Bronchial epithelial cell (primary cell): ENCODE results near the gene CR1L. TPM values are rescaled to one million over a fixed set of nuclear protein-coding genes. Genes with fewer than 3 reads are reported as not detected.
A peak's percentile ranks its signal among the peaks of the same experiment; 100 is the strongest.
"Not testable (repeated sequence)": the region's sequence is repeated elsewhere in the genome, so short reads cannot be mapped to it uniquely, and the experiment has no call there.

Experiments used
- DNase-seq: peaks from one replicate; pipeline ENCODE4 v3.0.0-alpha.2; 2010; ENCODE audit warnings: low read depth
- FAIRE-seq: peaks from 2 replicates; lab custom pipeline; 2011; peaks lifted over from hg19 to GRCh38; lab: Jason Lieb, UNC
- H3K27me3 ChIP-seq: 2 replicates; pipeline ENCODE4 v1.5.1; 2011; ENCODE audit warnings: low read length; ENCODE audit not compliant: control insufficient read depth, insufficient read depth
- H3K36me3 ChIP-seq: 2 replicates; pipeline ENCODE4 v1.5.1; 2011; ENCODE audit warnings: low read length; ENCODE audit not compliant: control insufficient read depth, insufficient read depth
- H3K4me3 ChIP-seq: 2 replicates; pipeline ENCODE4 v1.5.1; 2011; ENCODE audit warnings: mild to moderate bottlenecking, low read depth, low read length, control low read depth
- total RNA-seq: library from RNA; depleted of rRNA; stranded (reverse); fragments of >200 nt; gene quantifications from 2 replicates; pipeline ENCODE4 v1.2.1, GENCODE V29; 2014
- TF ChIP-seq, protein P1 (sequence below): IDR thresholded peaks from 2 replicates; pipeline ENCODE4 v1.5.1; 2011; ENCODE audit warnings: mild to moderate bottlenecking, moderate library complexity, low read length, control low read depth, inconsistent platforms; ENCODE audit not compliant: insufficient read depth, severe bottlenecking

Gene CR1L
- total RNA-seq, 1 donor from 2014 or later = not detected

GRCh38 chr1:207658904-207659485 is 14.1 kb downstream of the CR1L start:
- no peak for FAIRE-seq
- TF ChIP-seq, protein P1, sequence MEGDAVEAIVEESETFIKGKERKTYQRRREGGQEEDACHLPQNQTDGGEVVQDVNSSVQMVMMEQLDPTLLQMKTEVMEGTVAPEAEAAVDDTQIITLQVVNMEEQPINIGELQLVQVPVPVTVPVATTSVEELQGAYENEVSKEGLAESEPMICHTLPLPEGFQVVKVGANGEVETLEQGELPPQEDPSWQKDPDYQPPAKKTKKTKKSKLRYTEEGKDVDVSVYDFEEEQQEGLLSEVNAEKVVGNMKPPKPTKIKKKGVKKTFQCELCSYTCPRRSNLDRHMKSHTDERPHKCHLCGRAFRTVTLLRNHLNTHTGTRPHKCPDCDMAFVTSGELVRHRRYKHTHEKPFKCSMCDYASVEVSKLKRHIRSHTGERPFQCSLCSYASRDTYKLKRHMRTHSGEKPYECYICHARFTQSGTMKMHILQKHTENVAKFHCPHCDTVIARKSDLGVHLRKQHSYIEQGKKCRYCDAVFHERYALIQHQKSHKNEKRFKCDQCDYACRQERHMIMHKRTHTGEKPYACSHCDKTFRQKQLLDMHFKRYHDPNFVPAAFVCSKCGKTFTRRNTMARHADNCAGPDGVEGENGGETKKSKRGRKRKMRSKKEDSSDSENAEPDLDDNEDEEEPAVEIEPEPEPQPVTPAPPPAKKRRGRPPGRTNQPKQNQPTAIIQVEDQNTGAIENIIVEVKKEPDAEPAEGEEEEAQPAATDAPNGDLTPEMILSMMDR = no peak
- Histone ChIP-seq H3K27me3 (no peaks in the 10 kb centered on the region), H3K36me3 (no peaks in the 10 kb centered on the region), H3K4me3 (no peak overlapping the region)
- no peak for DNase-seq

GRCh38 chr1:207659545-207660153 is 14.7 kb downstream of the CR1L start:
- H3K36me3 ChIP-seq = no peaks in the 10 kb centered on the region
- DNase-seq (peak; percentile 54), FAIRE-seq (no peak)
- TF ChIP-seq, protein P1 = no peak
- no peaks in the 10 kb centered on the region for H3K27me3 ChIP-seq
- H3K4me3 ChIP-seq = no peak overlapping the region

- H3K27me3 ChIP-seq, H3K4me3 ChIP-seq, H3K36me3 ChIP-seq, FAIRE-seq, DNase-seq: not testable (repeated sequence)
Measured at GRCh38 chr1:207661420-207661819, 16.5 kb downstream of the CR1L start.

GRCh38 chr1:207666342-207666741 is 21.4 kb downstream of the CR1L start:
- FAIRE-seq (no peak), DNase-seq (no peak)
- H3K36me3 ChIP-seq = no peaks in the 10 kb centered on the region
- no peak overlapping the region for H3K4me3 ChIP-seq
- peaks cover 17% of the 10 kb centered on the region for H3K27me3 ChIP-seq
- TF ChIP-seq, protein P1 = no peak

GRCh38 chr1:207669528-207670009 is 24.6 kb downstream of the CR1L start:
- Histone ChIP-seq H3K4me3 (no peak overlapping the region), H3K36me3 (no peaks in the 10 kb centered on the region), H3K27me3 (peaks cover 17% of the 10 kb centered on the region)
- TF ChIP-seq, protein P1 = no peak
- DNase-seq = no peak
- no peak for FAIRE-seq

DNA sequence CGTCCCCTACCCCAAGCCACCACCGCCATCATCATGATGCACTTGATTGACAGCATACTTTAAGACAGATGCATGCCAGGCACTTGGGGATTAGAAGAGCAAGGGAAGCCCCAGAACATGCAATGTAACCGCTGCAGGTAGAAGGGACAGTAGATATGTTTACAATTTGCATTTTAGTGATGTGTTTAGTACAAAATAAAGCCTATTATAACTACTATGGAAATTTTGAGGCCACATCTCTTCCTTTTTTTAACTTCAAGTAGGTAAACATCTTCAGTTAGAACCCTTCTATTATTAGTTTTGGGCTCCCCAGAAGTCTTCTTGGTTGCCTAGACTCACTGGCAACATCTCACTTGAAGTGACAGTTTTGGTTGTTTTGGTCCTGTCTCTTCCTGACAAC is 25.3 kb downstream of the CR1L start:
- Histone ChIP-seq H3K4me3 (no peak overlapping the region), H3K27me3 (peaks cover 17% of the 10 kb centered on the region), H3K36me3 (no peaks in the 10 kb centered on the region)
- FAIRE-seq = no peak
- TF ChIP-seq, protein P1 = no peak
- DNase-seq = no peak
